GM12878 (cell line): ENCODE data around the gene WDR59. TPM values are rescaled to one million over a fixed set of nuclear protein-coding genes. Genes with fewer than 3 reads are reported as not detected.
A peak's percentile ranks its signal among the peaks of the same experiment; 100 is the strongest.

Experiments used
- CREB1 ChIP-seq: IDR thresholded peaks from 2 replicates; pipeline ENCODE4 v1.6.1; 2012; ENCODE audit warnings: low read depth, mild to moderate bottlenecking, inconsistent platforms
- CREM ChIP-seq: IDR thresholded peaks from 2 replicates; pipeline ENCODE4 v1.6.1; 2014; ENCODE audit warnings: antibody characterized with exemption, low read depth
- EGR1 ChIP-seq, 2 experiments: IDR thresholded peaks; 1 replicate in 1 of 2; 2 replicates in 1 of 2; pipeline ENCODE4 v1.6.1; 2011 to 2012; ENCODE audit warnings: low read depth in 2 of 2, low read length in 2 of 2, borderline replicate concordance in 1 of 2, mild to moderate bottlenecking in 1 of 2, moderate library complexity in 1 of 2
- FOS ChIP-seq: IDR thresholded peaks from 3 replicates; pipeline ENCODE4 v1.6.1; 2011; ENCODE audit warnings: borderline replicate concordance; ENCODE audit not compliant: insufficient read length; ENCODE audit errors: extremely low read depth
- FOXM1 ChIP-seq: IDR thresholded peaks from 2 replicates; pipeline ENCODE4 v1.6.1; 2012; ENCODE audit warnings: low read depth, mild to moderate bottlenecking, inconsistent platforms, low read length, moderate library complexity
- IRF5 ChIP-seq: fragments of 450-650 bp; IDR thresholded peaks from 2 replicates; pipeline ENCODE4 v1.6.1; 2017; ENCODE audit warnings: borderline replicate concordance
- LARP7 ChIP-seq: fragments of 450-650 bp; IDR thresholded peaks from 2 replicates; pipeline ENCODE4 v1.6.1; 2017; ENCODE audit warnings: mild to moderate bottlenecking
- MEF2B ChIP-seq: fragments of 450-650 bp; IDR thresholded peaks from 2 replicates; pipeline ENCODE4 v1.6.1; 2018; ENCODE audit warnings: mild to moderate bottlenecking, moderate library complexity; ENCODE audit not compliant: partially characterized antibody, poor library complexity, severe bottlenecking
- NBN ChIP-seq: fragments of 450-650 bp; IDR thresholded peaks from 2 replicates; pipeline ENCODE4 v1.6.1; 2016
- NR2F1 ChIP-seq: fragments of 450-650 bp; conservative IDR thresholded peaks from 2 replicates; pipeline ENCODE4 v1.6.1; 2017; ENCODE audit warnings: mild to moderate bottlenecking
- PAX5 ChIP-seq: IDR thresholded peaks from 2 replicates; pipeline ENCODE4 v1.6.1; 2011; ENCODE audit warnings: low read depth, low read length, borderline replicate concordance
- PAX8 ChIP-seq: fragments of 450-650 bp; IDR thresholded peaks from 2 replicates; pipeline ENCODE4 v1.6.1; 2017; ENCODE audit warnings: mild to moderate bottlenecking, moderate library complexity
- POLR2A ChIP-seq: IDR thresholded peaks from 2 replicates; pipeline ENCODE4 v1.6.1; 2011; ENCODE audit warnings: low read depth, mild to moderate bottlenecking, low read length
- POLR2AphosphoS5 ChIP-seq: IDR thresholded peaks from 2 replicates; pipeline ENCODE4 v1.6.1; 2011; ENCODE audit warnings: mild to moderate bottlenecking, low read length, inconsistent platforms
- RB1 ChIP-seq: fragments of 450-650 bp; formaldehyde crosslinking; IDR thresholded peaks from 2 replicates; pipeline ENCODE4 v1.6.1; 2017; ENCODE audit warnings: mild to moderate bottlenecking, borderline replicate concordance
- RCOR1 ChIP-seq: conservative IDR thresholded peaks from 2 replicates; pipeline ENCODE4 v1.6.1; 2012; ENCODE audit warnings: low read depth, low read length, improper control_type of control experiment
- SPI1 ChIP-seq: IDR thresholded peaks from 2 replicates; pipeline ENCODE4 v1.6.1; 2011; ENCODE audit warnings: low read depth, mild to moderate bottlenecking, low read length, moderate library complexity, borderline replicate concordance; ENCODE audit not compliant: insufficient read depth
- SREBF1 ChIP-seq: IDR thresholded peaks from 2 replicates; pipeline ENCODE4 v1.6.1; 2012; ENCODE audit warnings: mild to moderate bottlenecking, low read length
- SUZ12 ChIP-seq: fragments of 200-600 bp; sonication (generic); IDR thresholded peaks from one replicate; pipeline ENCODE4 v1.6.1; 2018; ENCODE audit warnings: antibody characterized with exemption, mild to moderate bottlenecking; ENCODE audit not compliant: unreplicated experiment
- TBL1XR1 ChIP-seq: IDR thresholded peaks from 2 replicates; pipeline ENCODE4 v1.6.1; 2012; ENCODE audit warnings: low read depth, low read length, improper control_type of control experiment
- TCF3 ChIP-seq: IDR thresholded peaks from 2 replicates; pipeline ENCODE4 v1.6.1; 2012; ENCODE audit warnings: low read depth, mild to moderate bottlenecking, low read length, borderline replicate concordance; ENCODE audit not compliant: insufficient read depth
- USF2 ChIP-seq: IDR thresholded peaks from 2 replicates; pipeline ENCODE4 v1.6.1; 2011; ENCODE audit warnings: low read depth, low read length, improper control_type of control experiment, borderline replicate concordance
- YY1 ChIP-seq: IDR thresholded peaks from 2 replicates; pipeline ENCODE4 v1.6.1; 2011; ENCODE audit warnings: low read depth, mild to moderate bottlenecking, low read length
- ZNF384 ChIP-seq: IDR thresholded peaks from 2 replicates; pipeline ENCODE4 v1.6.1; 2012; ENCODE audit warnings: low read depth, mild to moderate bottlenecking, low read length, improper control_type of control experiment, borderline replicate concordance
- ZNF622 ChIP-seq: fragments of 450-650 bp; IDR thresholded peaks from 2 replicates; pipeline ENCODE4 v1.6.1; 2017; ENCODE audit warnings: mild to moderate bottlenecking, inconsistent platforms
- ZSCAN29 ChIP-seq: fragments of 450-650 bp; IDR thresholded peaks from 2 replicates; pipeline ENCODE4 v1.6.1; 2017; ENCODE audit warnings: mild to moderate bottlenecking, moderate library complexity
- polyA plus RNA-seq, 11 experiments: library from polyadenylated mRNA; depleted of rRNA in 4 of 11; unstranded in 6 of 11; stranded (reverse) in 5 of 11; fragments of >200 nt; fragmentation: Nextera tagmentation in 4 of 11; fragmentation: Illumina TruSeq in 1 of 11; extraction: Ambion mirVana in 4 of 11; extraction: Trizol in 1 of 11; gene quantifications; 1 replicate in 1 of 11; 2 replicates in 10 of 11; pipeline versions ENCODE4 v1.2.1 to v1.2.3, GENCODE V29; 2011 to 2016; ENCODE audit warnings: inconsistent platforms in 2 of 11, missing spikeins in 2 of 11, low read depth in 1 of 11
- total RNA-seq, 4 experiments: library from RNA; depleted of rRNA in 3 of 4; stranded (reverse); fragments of >200 nt in 3 of 4; fragmentation: Illumina TruSeq in 1 of 4; extraction: Trizol in 1 of 4; gene quantifications; 2 replicates each; pipeline versions ENCODE4 v1.2.1 to v1.2.3, GENCODE V29; 2013 to 2021
- TF ChIP-seq, protein P1 (sequence below): fragments of 450-650 bp; IDR thresholded peaks from 2 replicates; pipeline ENCODE4 v1.6.1; 2016; ENCODE audit warnings: mild to moderate bottlenecking
- TF ChIP-seq, protein P2 (sequence below): IDR thresholded peaks from 2 replicates; pipeline ENCODE4 v1.6.1; 2012; ENCODE audit warnings: low read length, inconsistent platforms

The WDR59 gene
- total and polyA plus RNA-seq, 10 of the 15 experiments (the other 5 are each of a cell fraction or from before 2014, with no cell fraction given) = 9.7 to 78.4 (median 24.5) TPM

DNA sequence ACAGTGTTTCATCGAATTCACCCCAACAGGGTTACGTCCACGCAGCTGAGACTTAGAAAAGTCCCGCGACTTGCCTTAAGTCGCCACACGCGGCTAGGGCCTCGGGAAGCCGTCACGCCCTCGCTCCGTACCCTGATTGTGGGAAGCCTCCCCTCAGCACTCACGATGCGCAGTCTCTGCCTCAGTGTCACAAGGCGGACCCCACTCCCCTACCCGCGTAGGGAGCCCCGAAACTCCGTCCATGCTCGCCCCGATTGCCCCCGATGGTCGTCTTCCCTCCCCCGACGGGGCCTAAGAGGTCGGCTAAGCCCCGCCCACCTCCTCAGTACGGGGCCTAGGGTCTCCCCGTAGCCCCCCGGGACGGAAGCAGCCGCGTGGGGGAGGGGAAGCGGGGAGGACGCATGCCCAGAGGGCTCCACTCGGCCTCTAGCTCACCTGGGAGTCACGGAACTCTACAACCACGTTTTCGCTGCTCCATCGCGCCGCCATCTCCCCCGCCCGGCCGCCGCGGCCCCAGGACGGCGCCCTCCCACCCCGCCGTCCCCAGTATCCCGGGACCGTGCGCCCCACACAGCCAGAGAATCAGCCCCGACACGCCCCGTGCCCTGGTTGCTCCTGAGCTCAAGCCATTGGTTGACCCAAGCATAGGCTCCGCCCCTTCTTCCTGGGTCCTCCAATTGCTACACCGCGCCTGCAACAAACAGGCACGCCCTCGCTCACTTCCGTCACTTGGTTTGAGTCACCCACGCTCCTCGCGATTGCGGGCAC, at the start of gene WDR59 (continued):
- TF ChIP-seq CREM = peak; percentile 75; the same call in 1 of the 2 replicates
- TF ChIP-seq PAX5 = 0 out of 2 replicates have a peak, but pooled peaks have one; percentile 6
- peak; percentile 36; the same call in 1 of the 2 replicates for TF ChIP-seq RB1
- TF ChIP-seq USF2 = no peak
- TF ChIP-seq, protein P1, sequence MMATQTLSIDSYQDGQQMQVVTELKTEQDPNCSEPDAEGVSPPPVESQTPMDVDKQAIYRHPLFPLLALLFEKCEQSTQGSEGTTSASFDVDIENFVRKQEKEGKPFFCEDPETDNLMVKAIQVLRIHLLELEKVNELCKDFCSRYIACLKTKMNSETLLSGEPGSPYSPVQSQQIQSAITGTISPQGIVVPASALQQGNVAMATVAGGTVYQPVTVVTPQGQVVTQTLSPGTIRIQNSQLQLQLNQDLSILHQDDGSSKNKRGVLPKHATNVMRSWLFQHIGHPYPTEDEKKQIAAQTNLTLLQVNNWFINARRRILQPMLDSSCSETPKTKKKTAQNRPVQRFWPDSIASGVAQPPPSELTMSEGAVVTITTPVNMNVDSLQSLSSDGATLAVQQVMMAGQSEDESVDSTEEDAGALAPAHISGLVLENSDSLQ = peak; percentile 56
- TF ChIP-seq ZNF622 = no peak
- no peak; the same call in 1 of the 2 replicates for TF ChIP-seq ZSCAN29
- peak; percentile 64; the same call in 1 of the 2 replicates for TF ChIP-seq LARP7
- peak; percentile 54 for TF ChIP-seq MEF2B
- no peak for TF ChIP-seq PAX8
- TF ChIP-seq YY1 = no peak; the same call in 1 of the 2 replicates
- TF ChIP-seq EGR1 (IDR thresholded peaks at IDR 0.05; ENCODE audit: borderline replicate concordance in 1 of 2, low read depth in 2 of 2, low read length in 2 of 2) = 0 out of 3 replicates have a peak, but pooled peaks of 1 of the 2 experiments have one; percentile 3
- peak; percentile 25; the same call in 1 of the 2 replicates for TF ChIP-seq TCF3
- TF ChIP-seq POLR2AphosphoS5 = peak; percentile 78
- no peak for TF ChIP-seq SUZ12
- TF ChIP-seq, protein P2, sequence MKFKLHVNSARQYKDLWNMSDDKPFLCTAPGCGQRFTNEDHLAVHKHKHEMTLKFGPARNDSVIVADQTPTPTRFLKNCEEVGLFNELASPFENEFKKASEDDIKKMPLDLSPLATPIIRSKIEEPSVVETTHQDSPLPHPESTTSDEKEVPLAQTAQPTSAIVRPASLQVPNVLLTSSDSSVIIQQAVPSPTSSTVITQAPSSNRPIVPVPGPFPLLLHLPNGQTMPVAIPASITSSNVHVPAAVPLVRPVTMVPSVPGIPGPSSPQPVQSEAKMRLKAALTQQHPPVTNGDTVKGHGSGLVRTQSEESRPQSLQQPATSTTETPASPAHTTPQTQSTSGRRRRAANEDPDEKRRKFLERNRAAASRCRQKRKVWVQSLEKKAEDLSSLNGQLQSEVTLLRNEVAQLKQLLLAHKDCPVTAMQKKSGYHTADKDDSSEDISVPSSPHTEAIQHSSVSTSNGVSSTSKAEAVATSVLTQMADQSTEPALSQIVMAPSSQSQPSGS = no peak
- TF ChIP-seq SPI1 = peak; percentile 8; the same call in 1 of the 2 replicates
- no peak for TF ChIP-seq SREBF1
- TF ChIP-seq RCOR1 = no peak
- TF ChIP-seq CREB1 = peak; percentile 90
- peak; percentile 55; the same call in 1 of the 2 replicates for TF ChIP-seq NBN
- no peak for TF ChIP-seq TBL1XR1
- TF ChIP-seq FOXM1 = no peak
- TF ChIP-seq POLR2A = peak; percentile 83
- TF ChIP-seq IRF5 = no peak
- TF ChIP-seq FOS = no peak
- no peak for TF ChIP-seq ZNF384
- TF ChIP-seq NR2F1 = peak; percentile 53; the same call in 1 of the 2 replicates
